Measurements from ENCODE around the gene RSKR. TPM values are rescaled to one million over a fixed set of nuclear protein-coding genes. Genes with fewer than 3 reads are reported as not detected.

Gene RSKR
- total and polyA plus RNA-seq, 9 of the 15 experiments (the other 6 are each of a cell fraction or from before 2014, with no cell fraction given), result 1.4 to 42.3 (median 16.2) TPM

DNA sequence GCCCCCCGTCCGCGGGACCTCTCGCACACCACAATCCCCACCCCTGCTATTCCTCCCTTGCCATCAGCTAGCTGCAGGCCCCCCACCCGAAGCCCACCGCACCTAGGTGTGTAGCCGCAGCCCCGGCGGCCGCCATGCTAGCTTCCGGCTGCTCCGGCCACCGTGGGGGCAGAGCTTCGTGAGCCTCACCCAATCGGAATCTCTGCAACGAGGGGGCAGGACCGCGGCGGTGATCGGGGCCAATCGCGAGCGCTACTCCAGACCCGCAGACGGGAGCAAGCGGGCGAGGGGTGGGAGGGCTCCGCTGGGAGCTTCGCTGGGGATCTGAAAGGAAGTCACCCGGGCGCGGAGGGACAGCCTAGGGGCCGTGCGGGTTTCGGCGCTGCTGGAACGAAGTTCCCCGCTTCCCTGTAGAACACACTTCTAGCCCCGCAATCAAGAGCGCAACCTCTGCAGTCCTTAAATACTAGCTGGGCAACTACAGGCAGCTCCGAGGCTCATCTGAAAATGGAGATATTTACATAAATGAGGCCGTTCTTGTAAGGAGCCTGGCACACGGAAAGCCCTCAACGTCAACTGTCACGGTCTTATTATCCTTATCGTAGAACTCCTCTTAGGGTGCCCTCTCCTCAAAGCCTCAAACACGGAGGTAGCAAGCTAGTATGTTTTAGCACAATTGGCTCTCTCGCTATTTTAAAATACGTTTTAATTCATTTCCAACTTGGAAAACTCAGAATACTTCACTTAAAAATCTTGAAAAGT lies 42.4 kb downstream of the RSKR start, which contains the start of gene PIGS (continued):
- peak; percentile 91 for TF ChIP-seq ZBTB40 (IDR thresholded peaks at IDR 0.05)
- TF ChIP-seq ZBTB40 (CRISPR knock-in tag; IDR thresholded peaks at IDR 0.05), result no peak
- TF ChIP-seq SREBF1 (IDR thresholded peaks at IDR 0.05; ENCODE audit: borderline replicate concordance, low read depth, low read length), result no peak
- peak in 1 of 2 experiments; percentile 62; a peak in 2 of 4 replicates for TF ChIP-seq TRIM24 (IDR thresholded peaks at IDR 0.05)
- TF ChIP-seq PCBP1 (IDR thresholded peaks at IDR 0.05; ENCODE audit: low read depth, low read length, poor library complexity, severe bottlenecking), result no peak
- peak; percentile 59 for TF ChIP-seq FOS (IDR thresholded peaks at IDR 0.05; ENCODE audit: extremely low read depth, insufficient read length)
- no peak for TF ChIP-seq RBM15 (IDR thresholded peaks at IDR 0.05; ENCODE audit: insufficient read depth, low read length)
- TF ChIP-seq, protein P1, sequence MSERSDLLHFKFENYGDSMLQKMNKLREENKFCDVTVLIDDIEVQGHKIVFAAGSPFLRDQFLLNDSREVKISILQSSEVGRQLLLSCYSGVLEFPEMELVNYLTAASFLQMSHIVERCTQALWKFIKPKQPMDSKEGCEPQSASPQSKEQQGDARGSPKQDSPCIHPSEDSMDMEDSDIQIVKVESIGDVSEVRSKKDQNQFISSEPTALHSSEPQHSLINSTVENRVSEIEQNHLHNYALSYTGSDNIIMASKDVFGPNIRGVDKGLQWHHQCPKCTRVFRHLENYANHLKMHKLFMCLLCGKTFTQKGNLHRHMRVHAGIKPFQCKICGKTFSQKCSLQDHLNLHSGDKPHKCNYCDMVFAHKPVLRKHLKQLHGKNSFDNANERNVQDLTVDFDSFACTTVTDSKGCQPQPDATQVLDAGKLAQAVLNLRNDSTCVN (CRISPR knock-in tag; IDR thresholded peaks at IDR 0.05), result no peak
- TF ChIP-seq ZNF24 (IDR thresholded peaks at IDR 0.05), result no peak
- no peak for TF ChIP-seq GATAD2B (IDR thresholded peaks at IDR 0.05; ENCODE audit: borderline replicate concordance)
- no peak for TF ChIP-seq BRCA1 (IDR thresholded peaks at IDR 0.05)
- no peak for TF ChIP-seq BRCA1 (CRISPR knock-in tag; IDR thresholded peaks at IDR 0.05)
- TF ChIP-seq, protein P2, sequence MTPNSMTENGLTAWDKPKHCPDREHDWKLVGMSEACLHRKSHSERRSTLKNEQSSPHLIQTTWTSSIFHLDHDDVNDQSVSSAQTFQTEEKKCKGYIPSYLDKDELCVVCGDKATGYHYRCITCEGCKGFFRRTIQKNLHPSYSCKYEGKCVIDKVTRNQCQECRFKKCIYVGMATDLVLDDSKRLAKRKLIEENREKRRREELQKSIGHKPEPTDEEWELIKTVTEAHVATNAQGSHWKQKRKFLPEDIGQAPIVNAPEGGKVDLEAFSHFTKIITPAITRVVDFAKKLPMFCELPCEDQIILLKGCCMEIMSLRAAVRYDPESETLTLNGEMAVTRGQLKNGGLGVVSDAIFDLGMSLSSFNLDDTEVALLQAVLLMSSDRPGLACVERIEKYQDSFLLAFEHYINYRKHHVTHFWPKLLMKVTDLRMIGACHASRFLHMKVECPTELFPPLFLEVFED (CRISPR knock-in tag; conservative IDR thresholded peaks at IDR 0.05), result no peak
- TF ChIP-seq TFE3 (CRISPR knock-in tag; IDR thresholded peaks at IDR 0.05), result no peak
- TF ChIP-seq NFIC (IDR thresholded peaks at IDR 0.05), result no peak; the same call in 1 of the 2 replicates

Data from K562 (cell line).